ENCODE measurements around the gene RAB4A. TPM values are rescaled to one million over a fixed set of nuclear protein-coding genes. Genes with fewer than 3 reads are reported as not detected.

Gene RAB4A
- total RNA-seq, 2 donors from 2014 or later: 25.5 to 29.5 TPM

- ATAC-seq (ENCODE audit: insufficient number of reproducible peaks, low FRiP score, low read depth) (no peak), DNase-seq (ENCODE audit: low spot score) (no peak)
- no peaks in the 10 kb centered on the region for H3K9me3 ChIP-seq
- H3K27ac ChIP-seq: no peak overlapping the region
- H3K4me3 ChIP-seq: no peak overlapping the region
- TF ChIP-seq CTCF (IDR thresholded peaks at IDR 0.05): no peak
- no peaks in the 10 kb centered on the region for H3K36me3 ChIP-seq
- peaks cover 5 to 15% of the 10 kb centered on the region in 2 donors for H3K4me1 ChIP-seq (ENCODE audit: control insufficient read depth in 1 of 2, low read depth in 2 of 2)
- no peaks in the 10 kb centered on the region for H3K27me3 ChIP-seq (replicated peaks; ENCODE audit: insufficient read depth)
Measured at GRCh38 chr1:229280037-229280828, 9.3 kb downstream of the RAB4A start.

- peaks cover 5 to 15% of the 10 kb centered on the region in 2 donors for H3K4me1 ChIP-seq (ENCODE audit: control insufficient read depth in 1 of 2, low read depth in 2 of 2)
- no peak overlapping the region for H3K4me3 ChIP-seq
- no peak for TF ChIP-seq CTCF (IDR thresholded peaks at IDR 0.05)
- ATAC-seq (ENCODE audit: insufficient number of reproducible peaks, low FRiP score, low read depth) (no peak), DNase-seq (ENCODE audit: low spot score) (no peak)
- no peaks in the 10 kb centered on the region for H3K36me3 ChIP-seq
- H3K27ac ChIP-seq: no peak overlapping the region
- no peaks in the 10 kb centered on the region for H3K9me3 ChIP-seq
- H3K27me3 ChIP-seq (replicated peaks; ENCODE audit: insufficient read depth): no peaks in the 10 kb centered on the region
Measured at GRCh38 chr1:229280921-229281320, 10.0 kb downstream of the RAB4A start.

- Histone ChIP-seq H3K27me3 (replicated peaks; ENCODE audit: insufficient read depth) (no peaks in the 10 kb centered on the region), H3K4me3 (no peak overlapping the region), H3K9me3 (no peaks in the 10 kb centered on the region), H3K4me1 (ENCODE audit: control insufficient read depth in 1 of 2, low read depth in 2 of 2) (peaks cover 5 to 15% of the 10 kb centered on the region in 2 donors), H3K36me3 (no peaks in the 10 kb centered on the region), H3K27ac (no peak overlapping the region)
- no peak for ATAC-seq (ENCODE audit: insufficient number of reproducible peaks, low FRiP score, low read depth)
- no peak for TF ChIP-seq CTCF (IDR thresholded peaks at IDR 0.05)
- no peak for DNase-seq (ENCODE audit: low spot score)
Measured at GRCh38 chr1:229281339-229281926, 10.5 kb downstream of the RAB4A start.

GRCh38 chr1:229282295-229282823 lies 11.4 kb downstream of the RAB4A start:
- Histone ChIP-seq H3K4me1 (ENCODE audit: control insufficient read depth in 1 of 2, low read depth in 2 of 2) (peaks cover 5 to 18% of the 10 kb centered on the region in 2 donors), H3K36me3 (no peaks in the 10 kb centered on the region), H3K9me3 (no peaks in the 10 kb centered on the region), H3K27ac (no peak overlapping the region), H3K27me3 (replicated peaks; ENCODE audit: insufficient read depth) (no peaks in the 10 kb centered on the region), H3K4me3 (no peak overlapping the region)
- ATAC-seq (ENCODE audit: insufficient number of reproducible peaks, low FRiP score, low read depth) (no peak), DNase-seq (ENCODE audit: low spot score) (no peak)
- no peak for TF ChIP-seq CTCF (IDR thresholded peaks at IDR 0.05)

- Histone ChIP-seq H3K4me1 (ENCODE audit: control insufficient read depth in 1 of 2, low read depth in 2 of 2) (peaks cover 5 to 20% of the 10 kb centered on the region in 2 donors), H3K9me3 (no peaks in the 10 kb centered on the region), H3K36me3 (no peaks in the 10 kb centered on the region), H3K4me3 (no peak overlapping the region), H3K27me3 (replicated peaks; ENCODE audit: insufficient read depth) (no peaks in the 10 kb centered on the region), H3K27ac (no peak overlapping the region)
- ATAC-seq (ENCODE audit: insufficient number of reproducible peaks, low FRiP score, low read depth) (no peak), DNase-seq (ENCODE audit: low spot score) (no peak)
- no peak for TF ChIP-seq CTCF (IDR thresholded peaks at IDR 0.05)
Measured at GRCh38 chr1:229283183-229283611, 12.3 kb downstream of the RAB4A start.
